ENCODE measurements around the gene RANGAP1. TPM values are rescaled to one million over a fixed set of nuclear protein-coding genes. Genes with fewer than 3 reads are reported as not detected.

The RANGAP1 gene
- total RNA-seq, 1 experiment from 2014 or later = 177 TPM

DNA sequence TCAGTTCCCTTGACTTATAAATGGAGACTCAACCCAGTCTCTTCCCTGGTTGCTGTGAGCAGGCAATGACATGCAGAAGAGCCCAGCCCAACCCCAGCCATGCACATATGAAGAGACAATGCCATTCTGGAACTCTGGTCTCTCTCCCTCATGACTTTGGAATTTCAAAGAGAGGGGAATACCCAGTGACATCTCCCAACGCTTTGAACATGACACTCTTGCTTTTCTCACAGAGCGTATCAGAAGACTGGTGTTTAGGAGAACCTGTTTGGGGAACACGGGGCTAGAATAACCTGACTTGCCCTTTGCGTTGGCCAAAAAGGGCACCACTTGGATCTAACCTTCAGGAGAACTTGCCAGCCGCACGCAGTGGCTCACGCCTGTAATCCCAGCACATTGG is 12.9 kb downstream of the RANGAP1 start:
- Histone ChIP-seq H3K36me3 (ENCODE audit: insufficient read depth, low read length, poor library complexity, severe bottlenecking) (peaks cover 88% of the 10 kb centered on the region), H3K27me3 (replicated peaks; ENCODE audit: insufficient read depth, low read depth, low read length, poor library complexity) (no peaks in the 10 kb centered on the region), H3K27ac (ENCODE audit: low read depth, low read length, poor library complexity, severe bottlenecking) (no peak overlapping the region), H3K9me3 (ENCODE audit: low read depth, low read length, poor library complexity, severe bottlenecking) (no peaks in the 10 kb centered on the region), H3K4me1 (ENCODE audit: insufficient read depth, low read length, poor library complexity, severe bottlenecking) (no peaks in the 10 kb centered on the region), H3K4me3 (ENCODE audit: low read depth, low read length, poor library complexity, severe bottlenecking) (no peak overlapping the region)
- CTCF ChIA-PET = no interaction called here
- TF ChIP-seq EZH2 (IDR thresholded peaks at IDR 0.05; ENCODE audit: borderline replicate concordance, low read depth, low read length, poor library complexity, severe bottlenecking) = no peak
- TF ChIP-seq, protein P1, sequence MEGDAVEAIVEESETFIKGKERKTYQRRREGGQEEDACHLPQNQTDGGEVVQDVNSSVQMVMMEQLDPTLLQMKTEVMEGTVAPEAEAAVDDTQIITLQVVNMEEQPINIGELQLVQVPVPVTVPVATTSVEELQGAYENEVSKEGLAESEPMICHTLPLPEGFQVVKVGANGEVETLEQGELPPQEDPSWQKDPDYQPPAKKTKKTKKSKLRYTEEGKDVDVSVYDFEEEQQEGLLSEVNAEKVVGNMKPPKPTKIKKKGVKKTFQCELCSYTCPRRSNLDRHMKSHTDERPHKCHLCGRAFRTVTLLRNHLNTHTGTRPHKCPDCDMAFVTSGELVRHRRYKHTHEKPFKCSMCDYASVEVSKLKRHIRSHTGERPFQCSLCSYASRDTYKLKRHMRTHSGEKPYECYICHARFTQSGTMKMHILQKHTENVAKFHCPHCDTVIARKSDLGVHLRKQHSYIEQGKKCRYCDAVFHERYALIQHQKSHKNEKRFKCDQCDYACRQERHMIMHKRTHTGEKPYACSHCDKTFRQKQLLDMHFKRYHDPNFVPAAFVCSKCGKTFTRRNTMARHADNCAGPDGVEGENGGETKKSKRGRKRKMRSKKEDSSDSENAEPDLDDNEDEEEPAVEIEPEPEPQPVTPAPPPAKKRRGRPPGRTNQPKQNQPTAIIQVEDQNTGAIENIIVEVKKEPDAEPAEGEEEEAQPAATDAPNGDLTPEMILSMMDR (conservative IDR thresholded peaks at IDR 0.05; ENCODE audit: low read depth, low read length) = no peak
- POLR2A ChIA-PET (ENCODE audit: low non-redundant PET) = no interaction called here
- DNase-seq (ENCODE audit: low spot score) = no peak
- BruUV-seq (replicated peaks) = no TSS peak
- intact Hi-C loops (cut with micrococcal nuclease; ENCODE audit: unreplicated experiment) = no loop called here

DNA sequence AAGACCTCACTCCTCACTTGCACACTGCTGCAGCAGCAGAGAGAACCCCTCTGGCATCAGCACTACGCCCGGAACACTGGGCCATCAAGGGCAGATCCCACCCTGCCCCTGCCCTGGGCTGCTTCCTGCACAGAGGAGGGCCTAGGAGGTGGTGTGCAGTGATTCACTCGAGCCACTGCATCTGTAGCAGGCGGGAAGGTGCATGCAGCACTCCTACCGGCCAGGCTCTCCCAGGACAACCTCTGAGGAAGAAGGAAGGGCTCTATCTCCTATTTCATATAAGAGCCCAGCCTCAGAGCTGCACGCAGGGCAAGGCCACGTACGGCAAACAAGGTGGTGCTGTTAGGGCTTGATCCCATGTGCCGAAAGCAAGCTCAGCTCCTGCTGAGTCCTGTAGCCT is 14.2 kb downstream of the RANGAP1 start:
- Histone ChIP-seq H3K4me3 (ENCODE audit: low read depth, low read length, poor library complexity, severe bottlenecking) (no peak overlapping the region), H3K36me3 (ENCODE audit: insufficient read depth, low read length, poor library complexity, severe bottlenecking) (peaks cover 87% of the 10 kb centered on the region), H3K27me3 (replicated peaks; ENCODE audit: insufficient read depth, low read depth, low read length, poor library complexity) (no peaks in the 10 kb centered on the region), H3K27ac (ENCODE audit: low read depth, low read length, poor library complexity, severe bottlenecking) (no peak overlapping the region), H3K9me3 (ENCODE audit: low read depth, low read length, poor library complexity, severe bottlenecking) (no peaks in the 10 kb centered on the region), H3K4me1 (ENCODE audit: insufficient read depth, low read length, poor library complexity, severe bottlenecking) (no peaks in the 10 kb centered on the region)
- CTCF ChIA-PET = no interaction called here
- TF ChIP-seq, protein P1 (conservative IDR thresholded peaks at IDR 0.05; ENCODE audit: low read depth, low read length) = no peak
- no peak for TF ChIP-seq EZH2 (IDR thresholded peaks at IDR 0.05; ENCODE audit: borderline replicate concordance, low read depth, low read length, poor library complexity, severe bottlenecking)
- POLR2A ChIA-PET (ENCODE audit: low non-redundant PET) = no interaction called here
- no TSS peak for BruUV-seq (replicated peaks)
- DNase-seq (ENCODE audit: low spot score) = no peak
- intact Hi-C loops (cut with micrococcal nuclease; ENCODE audit: unreplicated experiment) = no loop called here

DNA sequence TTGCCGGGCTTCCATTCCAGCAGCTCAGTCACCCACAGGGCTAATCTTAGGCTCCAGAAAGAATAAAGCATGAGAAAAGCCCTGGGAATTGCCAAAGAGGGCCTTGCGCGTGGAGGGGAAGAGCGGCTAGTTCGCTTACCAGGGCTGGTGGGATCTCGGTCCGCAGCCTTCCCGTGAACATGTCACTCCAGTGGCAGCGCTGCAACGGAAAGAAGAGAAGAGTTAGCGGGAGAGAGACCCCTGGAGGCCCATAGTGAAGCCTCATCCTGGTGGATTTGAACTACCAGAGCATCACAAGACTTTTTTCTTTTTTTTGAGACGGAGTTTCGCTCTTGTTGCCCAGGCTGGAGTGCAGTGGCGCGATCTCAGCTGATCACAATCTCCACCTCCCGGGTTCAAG is 18.0 kb downstream of the RANGAP1 start:
- TF ChIP-seq EZH2 (IDR thresholded peaks at IDR 0.05; ENCODE audit: borderline replicate concordance, low read depth, low read length, poor library complexity, severe bottlenecking) = no peak
- TF ChIP-seq, protein P1 (conservative IDR thresholded peaks at IDR 0.05; ENCODE audit: low read depth, low read length) = no peak
- Histone ChIP-seq H3K27ac (ENCODE audit: low read depth, low read length, poor library complexity, severe bottlenecking) (no peak overlapping the region), H3K9me3 (ENCODE audit: low read depth, low read length, poor library complexity, severe bottlenecking) (no peaks in the 10 kb centered on the region), H3K36me3 (ENCODE audit: insufficient read depth, low read length, poor library complexity, severe bottlenecking) (peaks cover 86% of the 10 kb centered on the region), H3K4me1 (ENCODE audit: insufficient read depth, low read length, poor library complexity, severe bottlenecking) (no peaks in the 10 kb centered on the region), H3K27me3 (replicated peaks; ENCODE audit: insufficient read depth, low read depth, low read length, poor library complexity) (no peaks in the 10 kb centered on the region), H3K4me3 (ENCODE audit: low read depth, low read length, poor library complexity, severe bottlenecking) (no peak overlapping the region)
- BruUV-seq (replicated peaks) = no TSS peak
- intact Hi-C loops (cut with micrococcal nuclease; ENCODE audit: unreplicated experiment) = no loop called here
- no peak for DNase-seq (ENCODE audit: low spot score)
- ChIA-PET CTCF (no interaction called here), POLR2A (ENCODE audit: low non-redundant PET) (no interaction called here)
